ENCODE results near the gene ITGA11.

DNA sequence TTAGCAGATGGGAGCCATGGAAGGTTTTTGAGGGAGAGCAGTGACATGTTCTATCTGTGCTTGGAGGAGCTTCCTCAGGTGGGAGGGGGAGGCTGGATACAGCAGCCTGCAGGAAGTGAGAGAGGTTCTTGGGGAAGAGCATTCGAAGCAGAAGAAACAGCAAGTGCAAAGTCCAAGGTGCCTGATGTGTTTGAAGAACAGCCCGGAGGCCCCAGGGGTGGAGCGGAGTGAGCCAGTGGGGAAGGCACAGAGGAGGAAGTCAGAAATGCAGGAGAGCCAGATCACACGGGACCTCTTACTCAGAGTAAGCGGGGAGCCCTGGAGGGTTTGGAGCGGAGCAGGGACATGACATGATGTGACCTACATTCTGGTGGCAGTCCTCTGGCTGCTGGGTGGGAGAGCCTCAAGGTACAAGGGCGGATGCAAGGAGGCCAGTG, 10.8 kb downstream of the ITGA11 start:
- TF ChIP-seq, protein P1, sequence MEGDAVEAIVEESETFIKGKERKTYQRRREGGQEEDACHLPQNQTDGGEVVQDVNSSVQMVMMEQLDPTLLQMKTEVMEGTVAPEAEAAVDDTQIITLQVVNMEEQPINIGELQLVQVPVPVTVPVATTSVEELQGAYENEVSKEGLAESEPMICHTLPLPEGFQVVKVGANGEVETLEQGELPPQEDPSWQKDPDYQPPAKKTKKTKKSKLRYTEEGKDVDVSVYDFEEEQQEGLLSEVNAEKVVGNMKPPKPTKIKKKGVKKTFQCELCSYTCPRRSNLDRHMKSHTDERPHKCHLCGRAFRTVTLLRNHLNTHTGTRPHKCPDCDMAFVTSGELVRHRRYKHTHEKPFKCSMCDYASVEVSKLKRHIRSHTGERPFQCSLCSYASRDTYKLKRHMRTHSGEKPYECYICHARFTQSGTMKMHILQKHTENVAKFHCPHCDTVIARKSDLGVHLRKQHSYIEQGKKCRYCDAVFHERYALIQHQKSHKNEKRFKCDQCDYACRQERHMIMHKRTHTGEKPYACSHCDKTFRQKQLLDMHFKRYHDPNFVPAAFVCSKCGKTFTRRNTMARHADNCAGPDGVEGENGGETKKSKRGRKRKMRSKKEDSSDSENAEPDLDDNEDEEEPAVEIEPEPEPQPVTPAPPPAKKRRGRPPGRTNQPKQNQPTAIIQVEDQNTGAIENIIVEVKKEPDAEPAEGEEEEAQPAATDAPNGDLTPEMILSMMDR (conservative IDR thresholded peaks at IDR 0.05; ENCODE audit: low read depth in 2 of 2): no peak
- no peak for TF ChIP-seq EZH2phosphoT487 (IDR thresholded peaks at IDR 0.05; ENCODE audit: unreplicated experiment)
- TF ChIP-seq EZH2 (IDR thresholded peaks at IDR 0.05; ENCODE audit: low read depth, unreplicated experiment): no peak
- TF ChIP-seq, protein P2, sequence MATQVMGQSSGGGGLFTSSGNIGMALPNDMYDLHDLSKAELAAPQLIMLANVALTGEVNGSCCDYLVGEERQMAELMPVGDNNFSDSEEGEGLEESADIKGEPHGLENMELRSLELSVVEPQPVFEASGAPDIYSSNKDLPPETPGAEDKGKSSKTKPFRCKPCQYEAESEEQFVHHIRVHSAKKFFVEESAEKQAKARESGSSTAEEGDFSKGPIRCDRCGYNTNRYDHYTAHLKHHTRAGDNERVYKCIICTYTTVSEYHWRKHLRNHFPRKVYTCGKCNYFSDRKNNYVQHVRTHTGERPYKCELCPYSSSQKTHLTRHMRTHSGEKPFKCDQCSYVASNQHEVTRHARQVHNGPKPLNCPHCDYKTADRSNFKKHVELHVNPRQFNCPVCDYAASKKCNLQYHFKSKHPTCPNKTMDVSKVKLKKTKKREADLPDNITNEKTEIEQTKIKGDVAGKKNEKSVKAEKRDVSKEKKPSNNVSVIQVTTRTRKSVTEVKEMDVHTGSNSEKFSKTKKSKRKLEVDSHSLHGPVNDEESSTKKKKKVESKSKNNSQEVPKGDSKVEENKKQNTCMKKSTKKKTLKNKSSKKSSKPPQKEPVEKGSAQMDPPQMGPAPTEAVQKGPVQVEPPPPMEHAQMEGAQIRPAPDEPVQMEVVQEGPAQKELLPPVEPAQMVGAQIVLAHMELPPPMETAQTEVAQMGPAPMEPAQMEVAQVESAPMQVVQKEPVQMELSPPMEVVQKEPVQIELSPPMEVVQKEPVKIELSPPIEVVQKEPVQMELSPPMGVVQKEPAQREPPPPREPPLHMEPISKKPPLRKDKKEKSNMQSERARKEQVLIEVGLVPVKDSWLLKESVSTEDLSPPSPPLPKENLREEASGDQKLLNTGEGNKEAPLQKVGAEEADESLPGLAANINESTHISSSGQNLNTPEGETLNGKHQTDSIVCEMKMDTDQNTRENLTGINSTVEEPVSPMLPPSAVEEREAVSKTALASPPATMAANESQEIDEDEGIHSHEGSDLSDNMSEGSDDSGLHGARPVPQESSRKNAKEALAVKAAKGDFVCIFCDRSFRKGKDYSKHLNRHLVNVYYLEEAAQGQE (IDR thresholded peaks at IDR 0.05; ENCODE audit: unreplicated experiment): no peak
- TF ChIP-seq POLR2AphosphoS5 (IDR thresholded peaks at IDR 0.05; ENCODE audit: low read depth): no peak
- no peak for TF ChIP-seq ZNF331 (CRISPR knock-in tag; IDR thresholded peaks at IDR 0.05; ENCODE audit: low read depth)
- no peak for TF ChIP-seq JUNB (IDR thresholded peaks at IDR 0.05; ENCODE audit: unreplicated experiment)
- TF ChIP-seq, protein P3, sequence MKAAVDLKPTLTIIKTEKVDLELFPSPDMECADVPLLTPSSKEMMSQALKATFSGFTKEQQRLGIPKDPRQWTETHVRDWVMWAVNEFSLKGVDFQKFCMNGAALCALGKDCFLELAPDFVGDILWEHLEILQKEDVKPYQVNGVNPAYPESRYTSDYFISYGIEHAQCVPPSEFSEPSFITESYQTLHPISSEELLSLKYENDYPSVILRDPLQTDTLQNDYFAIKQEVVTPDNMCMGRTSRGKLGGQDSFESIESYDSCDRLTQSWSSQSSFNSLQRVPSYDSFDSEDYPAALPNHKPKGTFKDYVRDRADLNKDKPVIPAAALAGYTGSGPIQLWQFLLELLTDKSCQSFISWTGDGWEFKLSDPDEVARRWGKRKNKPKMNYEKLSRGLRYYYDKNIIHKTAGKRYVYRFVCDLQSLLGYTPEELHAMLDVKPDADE (IDR thresholded peaks at IDR 0.05): no peak

All from GM23338 (cell line).